WTC11 (cell line): Measurements from ENCODE around the gene UBALD1. TPM values are rescaled to one million over a fixed set of nuclear protein-coding genes. Genes with fewer than 3 reads are reported as not detected.

ENCODE experiments used
- ATAC-seq: fragments of 200-7000 bp; cut with Tn5 transposase; 2 replicates; pipeline ENCODE4 v1.10.0; 2021; ENCODE audit warnings: mild to moderate bottlenecking, moderate library complexity
- CTCF ChIA-PET: fragments of 300-600 bp; sonication (Branson Sonifier 250); formaldehyde crosslinking; loops from one replicate; lab custom pipeline; 2021; ENCODE audit warnings: antibody characterized with exemption; lab: Charles Lee
- POLR2A ChIA-PET: fragments of 350-600 bp; sonication (Branson Sonifier 250); formaldehyde crosslinking; loops from one replicate; lab custom pipeline; 2021; ENCODE audit warnings: antibody characterized with exemption; lab: Charles Lee
- DNase-seq: peaks from one replicate; pipeline ENCODE4 v3.0.0; 2021; ENCODE audit warnings: low spot score
- H3K27ac Mint-ChIP-seq: 2 replicates; pipeline ENCODE4 v1.8.0; 2021; ENCODE audit warnings: mixed read lengths
- H3K27me3 Mint-ChIP-seq: 2 replicates; pipeline ENCODE4 v1.8.0; 2021; ENCODE audit warnings: low read depth, mild to moderate bottlenecking, moderate library complexity, mixed read lengths
- H3K36me3 Mint-ChIP-seq: 2 replicates; pipeline ENCODE4 v1.8.0; 2021; ENCODE audit warnings: mixed read lengths
- H3K4me1 Mint-ChIP-seq: 2 replicates; pipeline ENCODE4 v1.8.0; 2022; ENCODE audit warnings: mixed read lengths
- H3K4me3 Mint-ChIP-seq: 2 replicates; pipeline ENCODE4 v1.8.0; 2021; ENCODE audit warnings: mild to moderate bottlenecking, moderate library complexity, mixed read lengths
- H3K9me3 Mint-ChIP-seq: 2 replicates; pipeline ENCODE4 v1.8.0; 2021; ENCODE audit warnings: mixed read lengths
- CDX4 ChIP-seq: fragments of 250-450 bp; sonication (Bioruptor Pico); IDR thresholded peaks from 2 replicates; pipeline ENCODE4 v1.9.0; 2021; ENCODE audit warnings: moderate library complexity, mild to moderate bottlenecking, inconsistent platforms, borderline replicate concordance
- CTCF ChIP-seq: fragments of 200-600 bp; IDR thresholded peaks from 2 replicates; pipeline ENCODE4 v1.8.0; 2022; ENCODE audit warnings: antibody characterized with exemption
- GTF2I ChIP-seq: fragments of 250-450 bp; sonication (Bioruptor Pico); conservative IDR thresholded peaks from 2 replicates; pipeline ENCODE4 v1.4.0; 2021; ENCODE audit warnings: mild to moderate bottlenecking
- OVOL2 ChIP-seq: fragments of 250-450 bp; sonication (Bioruptor Pico); IDR thresholded peaks from 2 replicates; pipeline ENCODE4 v1.9.0; 2021; ENCODE audit warnings: mild to moderate bottlenecking, borderline replicate concordance
- PREB ChIP-seq: sonication (generic); formaldehyde crosslinking; IDR thresholded peaks from 2 replicates; pipeline ENCODE4 v1.8.1; 2022; ENCODE audit warnings: mild to moderate bottlenecking, missing genetic modification reagents, moderate library complexity, borderline replicate concordance
- TEAD4 ChIP-seq: sonication (generic); formaldehyde crosslinking; IDR thresholded peaks from 2 replicates; pipeline ENCODE4 v1.8.0; 2022; ENCODE audit warnings: mild to moderate bottlenecking, missing genetic modification reagents
- USF1 ChIP-seq: sonication (generic); formaldehyde crosslinking; IDR thresholded peaks from 2 replicates; pipeline ENCODE4 v1.8.0; 2022; ENCODE audit warnings: mild to moderate bottlenecking, missing genetic modification reagents
- ZNF219 ChIP-seq: sonication (generic); formaldehyde crosslinking; IDR thresholded peaks from 2 replicates; pipeline ENCODE4 v1.8.0; 2023; ENCODE audit warnings: missing genetic modification reagents, mild to moderate bottlenecking, borderline replicate concordance
- ZNF281 ChIP-seq: sonication (generic); formaldehyde crosslinking; IDR thresholded peaks from 2 replicates; pipeline ENCODE4 v1.8.0; 2023; ENCODE audit warnings: mild to moderate bottlenecking, missing genetic modification reagents
- ZNF416 ChIP-seq: fragments of 250-450 bp; sonication (Bioruptor Pico); IDR thresholded peaks from 2 replicates; pipeline ENCODE4 v1.9.0; 2021; ENCODE audit warnings: mild to moderate bottlenecking, inconsistent platforms
- total RNA-seq: library from RNA; stranded (reverse); gene quantifications from 3 replicates; pipeline ENCODE4 v1.2.3, GENCODE V29; 2021
- TF ChIP-seq, protein P1 (sequence below): fragments of 250-450 bp; sonication (Bioruptor Pico); IDR thresholded peaks from 2 replicates; pipeline ENCODE4 v1.9.0; 2021; ENCODE audit warnings: mild to moderate bottlenecking

The UBALD1 gene
- total RNA-seq, 1 experiment from 2014 or later: 56.8 TPM

GRCh38 chr16:4597174-4597573 is 17.5 kb downstream of the UBALD1 start:
- POLR2A ChIA-PET: no interaction called here
- Mint-ChIP-seq H3K27ac (no peak overlapping the region), H3K9me3 (no peaks in the 10 kb centered on the region), H3K27me3 (no peaks in the 10 kb centered on the region), H3K4me3 (no peak overlapping the region), H3K4me1 (peaks cover 25% of the 10 kb centered on the region), H3K36me3 (no peaks in the 10 kb centered on the region)
- CTCF ChIA-PET: interaction anchor here (0.6 to 2.4 kb wide), 3 partner anchors 12 to 104 kb away, joined by 3 to 10 read pairs (median 6); partner anchors contain the start of gene MGRN1
- no peak for TF ChIP-seq CTCF
- TF ChIP-seq OVOL2: no peak
- TF ChIP-seq PREB: no peak
- no peak for TF ChIP-seq TEAD4 (CRISPR knock-in tag)
- TF ChIP-seq ZNF281 (CRISPR knock-in tag): no peak
- no peak for TF ChIP-seq ZNF416 (CRISPR knock-in tag)
- no peak for TF ChIP-seq ZNF219 (CRISPR knock-in tag)
- no peak for TF ChIP-seq USF1 (CRISPR knock-in tag)
- TF ChIP-seq, all 79 proteins: peak for 0
- ATAC-seq (no peak), DNase-seq (no peak)

DNA sequence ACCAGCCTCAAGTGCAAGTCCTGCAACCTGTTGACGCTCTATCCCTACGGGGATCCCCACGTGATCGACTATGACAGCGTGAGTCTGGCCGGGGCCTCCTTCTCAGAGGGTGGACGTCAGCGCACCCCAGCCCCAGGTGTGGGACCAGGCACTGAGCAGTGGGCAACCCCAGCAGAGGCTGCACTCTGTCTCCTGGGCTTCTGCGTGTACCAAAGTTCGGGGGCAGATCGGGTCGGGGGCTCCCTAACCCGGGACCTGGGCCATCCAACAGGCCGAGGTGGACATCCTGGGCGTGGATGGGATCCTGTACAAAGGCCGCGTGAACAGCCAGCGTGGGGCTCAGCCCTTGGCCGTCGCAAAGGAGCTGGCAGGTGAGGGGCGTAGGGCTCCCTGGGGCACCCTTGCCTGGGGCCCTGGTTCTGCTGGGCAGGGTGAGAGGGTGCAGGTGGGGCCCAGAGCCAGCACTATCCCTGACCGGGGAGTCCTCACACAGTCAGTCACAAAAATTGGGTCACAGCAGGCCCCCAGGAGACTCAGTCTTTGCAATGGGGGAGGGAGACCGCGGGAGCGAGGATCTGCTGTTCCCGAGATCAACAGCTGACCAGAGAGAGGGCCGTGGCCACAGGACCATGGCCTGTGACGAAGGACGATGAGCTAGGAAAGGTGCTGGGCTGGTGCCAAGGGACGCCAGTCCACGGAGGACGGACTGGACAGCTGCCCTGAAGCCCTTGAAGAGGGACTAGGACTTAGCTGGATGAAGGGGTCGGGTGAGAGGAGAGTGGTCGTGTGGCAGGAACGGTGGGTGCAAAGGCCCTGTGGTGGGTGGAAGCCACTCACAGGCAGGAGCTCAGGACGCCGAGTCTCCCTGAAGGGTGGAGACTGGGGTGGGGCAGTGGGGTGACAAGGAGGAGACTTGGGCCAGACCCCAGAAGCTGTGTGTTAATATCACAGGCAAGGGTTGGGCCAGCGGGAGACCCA is 20.0 kb downstream of the UBALD1 start:
- Mint-ChIP-seq H3K27ac (peak overlapping the region; percentile 34; the same call in 1 of the 2 replicates), H3K27me3 (no peaks in the 10 kb centered on the region), H3K4me1 (peaks cover 19% of the 10 kb centered on the region)
- ChIA-PET CTCF (interaction anchor here (0.9 to 3.6 kb wide), 5 partner anchors 9 to 77 kb away, joined by 3 to 14 read pairs (median 5); no protein-coding TSS in a partner anchor), POLR2A (interaction anchor here (0.5 kb wide), 1 partner anchor 36 kb away, joined by 4 read pairs; no protein-coding TSS in a partner anchor)
- TF ChIP-seq GTF2I: peak; percentile 65; the same call in 1 of the 2 replicates
- TF ChIP-seq, protein P1, sequence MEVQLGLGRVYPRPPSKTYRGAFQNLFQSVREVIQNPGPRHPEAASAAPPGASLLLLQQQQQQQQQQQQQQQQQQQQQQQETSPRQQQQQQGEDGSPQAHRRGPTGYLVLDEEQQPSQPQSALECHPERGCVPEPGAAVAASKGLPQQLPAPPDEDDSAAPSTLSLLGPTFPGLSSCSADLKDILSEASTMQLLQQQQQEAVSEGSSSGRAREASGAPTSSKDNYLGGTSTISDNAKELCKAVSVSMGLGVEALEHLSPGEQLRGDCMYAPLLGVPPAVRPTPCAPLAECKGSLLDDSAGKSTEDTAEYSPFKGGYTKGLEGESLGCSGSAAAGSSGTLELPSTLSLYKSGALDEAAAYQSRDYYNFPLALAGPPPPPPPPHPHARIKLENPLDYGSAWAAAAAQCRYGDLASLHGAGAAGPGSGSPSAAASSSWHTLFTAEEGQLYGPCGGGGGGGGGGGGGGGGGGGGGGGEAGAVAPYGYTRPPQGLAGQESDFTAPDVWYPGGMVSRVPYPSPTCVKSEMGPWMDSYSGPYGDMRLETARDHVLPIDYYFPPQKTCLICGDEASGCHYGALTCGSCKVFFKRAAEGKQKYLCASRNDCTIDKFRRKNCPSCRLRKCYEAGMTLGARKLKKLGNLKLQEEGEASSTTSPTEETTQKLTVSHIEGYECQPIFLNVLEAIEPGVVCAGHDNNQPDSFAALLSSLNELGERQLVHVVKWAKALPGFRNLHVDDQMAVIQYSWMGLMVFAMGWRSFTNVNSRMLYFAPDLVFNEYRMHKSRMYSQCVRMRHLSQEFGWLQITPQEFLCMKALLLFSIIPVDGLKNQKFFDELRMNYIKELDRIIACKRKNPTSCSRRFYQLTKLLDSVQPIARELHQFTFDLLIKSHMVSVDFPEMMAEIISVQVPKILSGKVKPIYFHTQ (CRISPR knock-in tag): no peak
- TF ChIP-seq CDX4 (CRISPR knock-in tag): no peak
- TF ChIP-seq, all 79 proteins: peak for 1
- DNase-seq: no peak
- no peaks in the 10 kb centered on the region for H3K9me3 Mint-ChIP-seq
- H3K36me3 Mint-ChIP-seq: no peaks in the 10 kb centered on the region
- H3K4me3 Mint-ChIP-seq: no peak overlapping the region
- no peak for ATAC-seq
